Testis (tissue), 2 donors: ENCODE results near the gene STAG1.

Experiments used
- POLR2A ChIP-seq: fragments of 450-650 bp; IDR thresholded peaks from one replicate; pipeline ENCODE4 v1.6.1; 2017; ENCODE audit warnings: antibody characterized with exemption, mild to moderate bottlenecking, moderate library complexity
- TF ChIP-seq, protein P1 (sequence below), 3 experiments: fragments of 450-650 bp in 2 of 3; fragments of 200-600 bp in 1 of 3; sonication (generic) in 1 of 3; IDR thresholded peaks; one replicate each; pipeline ENCODE4 v1.5.1; 2016 to 2019; ENCODE audit warnings: antibody characterized with exemption in 3 of 3, mild to moderate bottlenecking in 2 of 3, moderate library complexity in 1 of 3

DNA sequence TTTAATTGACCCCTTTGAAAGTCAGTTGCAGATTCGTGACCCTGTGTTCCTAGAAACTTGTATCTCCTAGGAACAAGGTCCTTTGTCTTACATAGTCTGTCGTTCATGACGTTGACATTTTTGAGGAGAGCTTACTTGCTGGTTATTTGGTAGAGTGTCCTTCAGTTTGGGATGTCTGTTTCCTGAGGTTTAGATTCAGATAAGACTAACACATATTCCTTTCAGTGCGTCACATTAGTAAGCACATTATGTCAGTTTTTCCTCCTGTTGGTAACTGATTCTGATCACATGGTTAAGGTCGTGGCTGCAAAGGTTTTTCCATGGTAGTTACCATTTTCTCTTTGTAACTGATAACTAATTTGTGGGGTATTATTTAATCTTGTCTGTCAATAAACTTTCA is 421.3 kb downstream of the STAG1 start:
- TF ChIP-seq, protein P1, sequence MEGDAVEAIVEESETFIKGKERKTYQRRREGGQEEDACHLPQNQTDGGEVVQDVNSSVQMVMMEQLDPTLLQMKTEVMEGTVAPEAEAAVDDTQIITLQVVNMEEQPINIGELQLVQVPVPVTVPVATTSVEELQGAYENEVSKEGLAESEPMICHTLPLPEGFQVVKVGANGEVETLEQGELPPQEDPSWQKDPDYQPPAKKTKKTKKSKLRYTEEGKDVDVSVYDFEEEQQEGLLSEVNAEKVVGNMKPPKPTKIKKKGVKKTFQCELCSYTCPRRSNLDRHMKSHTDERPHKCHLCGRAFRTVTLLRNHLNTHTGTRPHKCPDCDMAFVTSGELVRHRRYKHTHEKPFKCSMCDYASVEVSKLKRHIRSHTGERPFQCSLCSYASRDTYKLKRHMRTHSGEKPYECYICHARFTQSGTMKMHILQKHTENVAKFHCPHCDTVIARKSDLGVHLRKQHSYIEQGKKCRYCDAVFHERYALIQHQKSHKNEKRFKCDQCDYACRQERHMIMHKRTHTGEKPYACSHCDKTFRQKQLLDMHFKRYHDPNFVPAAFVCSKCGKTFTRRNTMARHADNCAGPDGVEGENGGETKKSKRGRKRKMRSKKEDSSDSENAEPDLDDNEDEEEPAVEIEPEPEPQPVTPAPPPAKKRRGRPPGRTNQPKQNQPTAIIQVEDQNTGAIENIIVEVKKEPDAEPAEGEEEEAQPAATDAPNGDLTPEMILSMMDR (IDR thresholded peaks at IDR 0.05): no peak
- no peak for TF ChIP-seq POLR2A
